HUES48 (cell line): ENCODE data around the gene MIEN1.

Experiments used
- H3K27ac ChIP-seq: one replicate; pipeline ENCODE4 v1.7.0; 2013; ENCODE audit warnings: low read depth, low read length, inconsistent platforms
- H3K27me3 ChIP-seq: 2 replicates; pipeline ENCODE4 v1.6.1; 2013; ENCODE audit warnings: mild to moderate bottlenecking, low read length; ENCODE audit not compliant: control insufficient read depth, insufficient read depth
- H3K36me3 ChIP-seq: 2 replicates; pipeline ENCODE4 v1.6.1; 2013; ENCODE audit warnings: low read length; ENCODE audit not compliant: control insufficient read depth, insufficient read depth
- H3K4me1 ChIP-seq: 2 replicates; pipeline ENCODE4 v1.6.1; 2013; ENCODE audit warnings: mild to moderate bottlenecking, low read length; ENCODE audit not compliant: control insufficient read depth, insufficient read depth
- H3K4me3 ChIP-seq: 2 replicates; pipeline ENCODE4 v1.5.1; 2013; ENCODE audit warnings: mild to moderate bottlenecking, low read depth, low read length
- H3K9ac ChIP-seq: 2 replicates; pipeline ENCODE4 v1.6.1; 2013; ENCODE audit warnings: mild to moderate bottlenecking, low read depth, low read length, moderate library complexity
- H3K9me3 ChIP-seq: 2 replicates; pipeline ENCODE4 v1.6.1; 2013; ENCODE audit warnings: low read length; ENCODE audit not compliant: control insufficient read depth, insufficient read depth

The MIEN1 gene

GRCh38 chr17:39745335-39746144 lies 15.2 kb upstream of the MIEN1 start:
- no peak overlapping the region for H3K9ac ChIP-seq
- peaks cover 55% of the 10 kb centered on the region for H3K36me3 ChIP-seq
- no peaks in the 10 kb centered on the region for H3K27me3 ChIP-seq
- H3K27ac ChIP-seq = no peak overlapping the region
- H3K9me3 ChIP-seq = no peaks in the 10 kb centered on the region
- H3K4me3 ChIP-seq = no peak overlapping the region
- peaks cover 7% of the 10 kb centered on the region for H3K4me1 ChIP-seq

- peaks cover 12% of the 10 kb centered on the region for H3K4me1 ChIP-seq
- H3K9ac ChIP-seq = no peak overlapping the region
- no peaks in the 10 kb centered on the region for H3K9me3 ChIP-seq
- peaks cover 55% of the 10 kb centered on the region for H3K36me3 ChIP-seq
- no peak overlapping the region for H3K27ac ChIP-seq
- H3K4me3 ChIP-seq = no peak overlapping the region
- no peaks in the 10 kb centered on the region for H3K27me3 ChIP-seq
Measured at GRCh38 chr17:39744836-39745215, 14.5 kb upstream of the MIEN1 start.

GRCh38 chr17:39744075-39744835 lies 13.9 kb upstream of the MIEN1 start:
- H3K27ac ChIP-seq = no peak overlapping the region
- H3K4me1 ChIP-seq = peaks cover 15% of the 10 kb centered on the region
- no peaks in the 10 kb centered on the region for H3K27me3 ChIP-seq
- no peak overlapping the region for H3K4me3 ChIP-seq
- peaks cover 55% of the 10 kb centered on the region for H3K36me3 ChIP-seq
- H3K9me3 ChIP-seq = no peaks in the 10 kb centered on the region
- no peak overlapping the region for H3K9ac ChIP-seq

GRCh38 chr17:39742856-39743436 lies 12.6 kb upstream of the MIEN1 start:
- Histone ChIP-seq H3K9me3 (no peaks in the 10 kb centered on the region), H3K9ac (no peak overlapping the region), H3K36me3 (peaks cover 55% of the 10 kb centered on the region), H3K4me1 (peaks cover 15% of the 10 kb centered on the region), H3K27ac (no peak overlapping the region), H3K27me3 (no peaks in the 10 kb centered on the region), H3K4me3 (no peak overlapping the region)

- Histone ChIP-seq H3K27ac (no peak overlapping the region), H3K36me3 (peaks cover 53% of the 10 kb centered on the region), H3K4me3 (no peak overlapping the region), H3K9ac (no peak overlapping the region), H3K27me3 (no peaks in the 10 kb centered on the region), H3K4me1 (peaks cover 15% of the 10 kb centered on the region), H3K9me3 (no peaks in the 10 kb centered on the region)
Measured at GRCh38 chr17:39742126-39742855, 12.0 kb upstream of the MIEN1 start.

- Histone ChIP-seq H3K9me3 (no peaks in the 10 kb centered on the region), H3K9ac (peak overlapping the region; percentile 29; the same call in 1 of the 2 replicates), H3K4me1 (peaks cover 18% of the 10 kb centered on the region), H3K36me3 (peaks cover 35% of the 10 kb centered on the region), H3K27ac (peak overlapping the region; percentile 93), H3K27me3 (no peaks in the 10 kb centered on the region), H3K4me3 (peak overlapping the region; percentile 90)
Measured at GRCh38 chr17:39740357-39741111, 10.2 kb upstream of the MIEN1 start.

- Histone ChIP-seq H3K4me3 (peak overlapping the region; percentile 90), H3K9ac (peak overlapping the region; percentile 29; the same call in 1 of the 2 replicates), H3K27ac (peak overlapping the region; percentile 93), H3K9me3 (no peaks in the 10 kb centered on the region), H3K27me3 (no peaks in the 10 kb centered on the region), H3K4me1 (peaks cover 18% of the 10 kb centered on the region), H3K36me3 (peaks cover 29% of the 10 kb centered on the region)
Measured at GRCh38 chr17:39739885-39740356, 9.6 kb upstream of the MIEN1 start.

GRCh38 chr17:39738983-39739884 lies 8.9 kb upstream of the MIEN1 start:
- Histone ChIP-seq H3K36me3 (peaks cover 22% of the 10 kb centered on the region), H3K27me3 (no peaks in the 10 kb centered on the region), H3K9me3 (no peaks in the 10 kb centered on the region), H3K27ac (peak overlapping the region; percentile 93), H3K9ac (peak overlapping the region; percentile 76; the same call in 1 of the 2 replicates), H3K4me1 (peaks cover 18% of the 10 kb centered on the region), H3K4me3 (peak overlapping the region; percentile 90)

GRCh38 chr17:39738568-39738901 lies 8.2 kb upstream of the MIEN1 start:
- no peaks in the 10 kb centered on the region for H3K27me3 ChIP-seq
- peak overlapping the region; percentile 90 for H3K4me3 ChIP-seq
- no peaks in the 10 kb centered on the region for H3K9me3 ChIP-seq
- H3K27ac ChIP-seq = peak overlapping the region; percentile 93
- H3K9ac ChIP-seq = peak overlapping the region; percentile 76; the same call in 1 of the 2 replicates
- peaks cover 15% of the 10 kb centered on the region for H3K36me3 ChIP-seq
- peaks cover 18% of the 10 kb centered on the region for H3K4me1 ChIP-seq
